ENCODE data around the gene GSTK1. TPM values are rescaled to one million over a fixed set of nuclear protein-coding genes. Genes with fewer than 3 reads are reported as not detected.
"Not testable (repeated sequence)": the region's sequence is repeated elsewhere in the genome, so short reads cannot be mapped to it uniquely, and the experiment has no call there.

Gene GSTK1
- total RNA-seq: 60.6 and 69.9 TPM in 2 replicates

DNA sequence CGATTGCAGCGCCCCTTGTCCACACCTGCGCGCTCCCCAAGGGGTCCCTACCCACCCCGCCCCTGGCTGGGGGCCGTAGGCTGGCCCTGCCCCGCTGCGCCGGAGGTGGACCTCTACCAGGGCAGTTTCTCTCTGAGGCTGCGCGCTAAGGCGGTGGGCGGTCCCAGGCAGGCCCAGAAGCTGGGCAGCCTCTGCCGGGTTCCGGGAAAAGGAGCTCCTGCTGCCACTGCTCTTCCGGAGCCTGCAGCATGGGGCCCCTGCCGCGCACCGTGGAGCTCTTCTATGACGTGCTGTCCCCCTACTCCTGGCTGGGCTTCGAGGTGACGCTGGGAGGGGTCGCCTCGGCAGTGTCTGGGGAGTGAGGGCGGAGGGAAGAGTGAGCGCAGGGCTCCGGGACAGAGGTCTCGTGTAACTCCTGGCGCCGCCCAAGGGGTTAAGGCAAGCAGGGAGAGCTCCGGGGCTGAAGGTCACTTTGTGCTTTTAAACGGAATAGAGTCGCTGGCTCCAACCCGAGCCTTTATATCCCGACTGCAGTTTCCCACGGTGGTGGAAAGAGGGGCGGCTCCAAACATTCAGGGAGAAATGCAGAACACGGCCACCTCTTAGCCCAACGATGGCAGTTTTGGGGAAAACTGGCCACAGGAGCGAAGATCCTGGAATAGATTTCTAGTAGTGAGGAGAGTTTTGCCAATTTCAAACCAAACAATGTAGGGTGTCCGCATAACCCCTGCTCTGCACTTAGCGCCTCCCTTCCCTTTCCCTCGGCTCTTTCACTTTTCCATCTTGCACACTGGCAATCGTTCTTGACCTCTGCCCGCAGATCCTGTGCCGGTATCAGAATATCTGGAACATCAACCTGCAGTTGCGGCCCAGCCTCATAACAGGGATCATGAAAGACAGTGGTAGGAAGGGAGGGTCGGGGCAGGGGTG, at the start of gene GSTK1:
Gene GSTK1, plus strand, starts transcription at position 176 of the 930 bp plus-strand sequence. Its CDS starts 73 bp downstream, at position 249.
- DNase-seq (ENCODE audit: low read depth): peak; percentile 53
- TF ChIP-seq, protein P1, sequence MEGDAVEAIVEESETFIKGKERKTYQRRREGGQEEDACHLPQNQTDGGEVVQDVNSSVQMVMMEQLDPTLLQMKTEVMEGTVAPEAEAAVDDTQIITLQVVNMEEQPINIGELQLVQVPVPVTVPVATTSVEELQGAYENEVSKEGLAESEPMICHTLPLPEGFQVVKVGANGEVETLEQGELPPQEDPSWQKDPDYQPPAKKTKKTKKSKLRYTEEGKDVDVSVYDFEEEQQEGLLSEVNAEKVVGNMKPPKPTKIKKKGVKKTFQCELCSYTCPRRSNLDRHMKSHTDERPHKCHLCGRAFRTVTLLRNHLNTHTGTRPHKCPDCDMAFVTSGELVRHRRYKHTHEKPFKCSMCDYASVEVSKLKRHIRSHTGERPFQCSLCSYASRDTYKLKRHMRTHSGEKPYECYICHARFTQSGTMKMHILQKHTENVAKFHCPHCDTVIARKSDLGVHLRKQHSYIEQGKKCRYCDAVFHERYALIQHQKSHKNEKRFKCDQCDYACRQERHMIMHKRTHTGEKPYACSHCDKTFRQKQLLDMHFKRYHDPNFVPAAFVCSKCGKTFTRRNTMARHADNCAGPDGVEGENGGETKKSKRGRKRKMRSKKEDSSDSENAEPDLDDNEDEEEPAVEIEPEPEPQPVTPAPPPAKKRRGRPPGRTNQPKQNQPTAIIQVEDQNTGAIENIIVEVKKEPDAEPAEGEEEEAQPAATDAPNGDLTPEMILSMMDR (IDR thresholded peaks at IDR 0.05; ENCODE audit: insufficient read depth, low read length, severe bottlenecking): no peak
- H3K27me3 ChIP-seq (ENCODE audit: control insufficient read depth, insufficient read depth, low read length): no peaks in the 10 kb centered on the region
- H3K4me3 ChIP-seq (ENCODE audit: low read depth, low read length): peak within 1 kb of the TSS; percentile 66
- H3K36me3 ChIP-seq (ENCODE audit: control insufficient read depth, insufficient read depth, low read length): peaks cover 12% of the 10 kb centered on the region
- no peak for FAIRE-seq

DNA sequence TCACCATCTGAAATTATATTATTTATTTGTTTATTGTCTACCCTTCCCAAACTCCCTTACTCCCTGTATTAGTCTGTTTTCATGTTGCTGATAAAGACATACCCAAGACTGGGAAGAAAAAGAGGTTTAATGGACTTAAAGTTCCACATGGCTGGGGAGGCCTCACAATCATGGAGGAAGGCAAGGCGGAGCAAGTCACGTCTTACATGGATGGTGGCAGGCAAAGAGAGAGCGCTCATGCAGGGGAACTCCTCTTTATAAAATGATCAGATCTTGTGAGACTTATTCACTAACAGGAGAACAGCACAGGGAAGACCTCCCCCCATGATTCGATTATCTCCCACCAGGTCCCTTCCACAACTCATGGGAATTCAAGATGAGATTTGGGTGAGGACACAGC, 49.8 kb upstream of the GSTK1 start:
- H3K4me3 ChIP-seq (ENCODE audit: low read depth, low read length); DNase-seq (ENCODE audit: low read depth); H3K27me3 ChIP-seq (ENCODE audit: control insufficient read depth, insufficient read depth, low read length); H3K36me3 ChIP-seq (ENCODE audit: control insufficient read depth, insufficient read depth, low read length); FAIRE-seq: not testable (repeated sequence)

DNA sequence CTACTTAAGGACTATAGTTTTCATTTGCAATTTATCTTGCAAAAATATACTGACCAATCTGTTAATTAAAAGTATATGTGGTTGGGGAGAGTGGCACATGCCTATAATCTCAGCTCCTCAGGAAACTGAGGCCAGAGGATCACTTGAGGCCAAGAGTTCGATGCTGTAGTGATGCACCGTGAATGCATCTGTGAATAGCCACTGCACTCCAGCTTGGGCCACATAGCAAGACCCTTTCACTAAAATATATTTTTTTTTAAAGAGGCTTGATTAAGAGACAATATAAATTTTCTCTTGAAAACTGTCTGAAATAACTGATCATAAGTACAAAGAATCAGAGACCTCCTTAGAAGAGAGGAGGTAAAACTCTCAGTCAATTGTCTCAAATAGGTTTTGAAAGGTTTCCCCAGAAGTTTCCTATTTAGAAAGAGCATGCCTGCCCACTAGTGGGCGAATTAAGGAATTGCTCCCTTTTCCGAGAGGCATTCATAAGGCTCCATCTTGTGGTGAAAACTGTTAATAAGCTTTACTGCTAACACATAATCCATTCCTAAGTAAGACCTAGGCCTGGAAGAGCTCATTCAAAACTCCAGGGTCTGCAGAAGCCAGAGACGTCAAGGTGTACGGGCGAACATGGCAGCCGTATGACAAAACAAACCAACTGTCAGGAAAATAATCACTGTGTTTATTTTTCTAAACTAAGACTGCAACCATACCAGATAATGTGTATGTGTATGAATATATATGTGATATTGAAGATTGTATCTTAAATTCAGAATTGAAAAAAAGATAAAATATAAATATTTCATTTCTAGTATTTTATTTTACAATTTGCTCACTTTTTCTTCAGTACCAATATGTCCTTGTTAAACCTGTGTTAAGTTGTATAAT, 48.2 kb upstream of the GSTK1 start:
- FAIRE-seq (no peak), DNase-seq (ENCODE audit: low read depth) (peak; percentile 81)
- Histone ChIP-seq H3K4me3 (ENCODE audit: low read depth, low read length) (no peak overlapping the region), H3K27me3 (ENCODE audit: control insufficient read depth, insufficient read depth, low read length) (no peaks in the 10 kb centered on the region), H3K36me3 (ENCODE audit: control insufficient read depth, insufficient read depth, low read length) (no peaks in the 10 kb centered on the region)
- TF ChIP-seq, protein P1 (IDR thresholded peaks at IDR 0.05; ENCODE audit: insufficient read depth, low read length, severe bottlenecking): peak; percentile 97

DNA sequence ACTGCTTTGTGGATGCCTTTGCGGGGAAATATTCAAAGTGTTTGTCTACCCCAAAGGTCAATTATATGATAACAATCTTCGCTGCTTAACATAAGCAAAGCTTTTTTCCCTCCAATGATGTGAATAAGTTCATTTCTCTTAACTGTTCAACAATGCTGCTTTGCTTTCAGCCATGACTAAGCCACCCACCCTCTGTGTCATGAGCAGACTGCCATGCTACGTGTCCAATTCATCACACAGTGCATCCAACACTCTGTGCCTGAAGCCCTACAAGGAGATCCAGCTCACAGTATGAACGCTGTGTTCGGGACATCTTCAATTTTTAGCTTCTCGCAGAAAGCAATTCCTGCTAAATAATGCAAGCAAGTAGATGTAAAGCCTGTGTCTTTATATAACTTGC, 47.1 kb upstream of the GSTK1 start:
- Histone ChIP-seq H3K27me3 (ENCODE audit: control insufficient read depth, insufficient read depth, low read length) (no peaks in the 10 kb centered on the region), H3K4me3 (ENCODE audit: low read depth, low read length) (no peak overlapping the region), H3K36me3 (ENCODE audit: control insufficient read depth, insufficient read depth, low read length) (no peaks in the 10 kb centered on the region)
- FAIRE-seq (no peak), DNase-seq (ENCODE audit: low read depth) (peak; percentile 58)
- TF ChIP-seq, protein P1 (IDR thresholded peaks at IDR 0.05; ENCODE audit: insufficient read depth, low read length, severe bottlenecking): no peak

DNA sequence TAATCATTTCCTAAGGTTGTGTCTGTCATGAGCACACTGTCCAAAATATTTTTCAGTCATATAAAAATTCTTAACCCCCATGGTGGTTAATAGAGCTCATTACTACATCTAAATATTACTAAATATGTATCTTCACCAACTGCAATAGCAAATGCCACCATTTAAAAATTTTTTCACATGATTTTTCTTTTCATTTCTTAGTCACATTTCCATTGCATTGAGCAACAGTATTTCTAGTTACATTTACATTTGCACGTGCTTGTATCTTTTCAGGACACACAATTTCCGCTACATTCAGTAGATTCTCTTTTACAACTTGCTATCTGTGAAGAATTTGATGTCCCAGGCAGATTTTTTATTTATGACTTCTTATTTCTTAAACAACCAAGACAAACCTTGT, 46.6 kb upstream of the GSTK1 start:
- TF ChIP-seq, protein P1 (IDR thresholded peaks at IDR 0.05; ENCODE audit: insufficient read depth, low read length, severe bottlenecking): no peak
- no peaks in the 10 kb centered on the region for H3K27me3 ChIP-seq (ENCODE audit: control insufficient read depth, insufficient read depth, low read length)
- FAIRE-seq: no peak
- no peak overlapping the region for H3K4me3 ChIP-seq (ENCODE audit: low read depth, low read length)
- no peak for DNase-seq (ENCODE audit: low read depth)
- H3K36me3 ChIP-seq (ENCODE audit: control insufficient read depth, insufficient read depth, low read length): no peaks in the 10 kb centered on the region

DNA sequence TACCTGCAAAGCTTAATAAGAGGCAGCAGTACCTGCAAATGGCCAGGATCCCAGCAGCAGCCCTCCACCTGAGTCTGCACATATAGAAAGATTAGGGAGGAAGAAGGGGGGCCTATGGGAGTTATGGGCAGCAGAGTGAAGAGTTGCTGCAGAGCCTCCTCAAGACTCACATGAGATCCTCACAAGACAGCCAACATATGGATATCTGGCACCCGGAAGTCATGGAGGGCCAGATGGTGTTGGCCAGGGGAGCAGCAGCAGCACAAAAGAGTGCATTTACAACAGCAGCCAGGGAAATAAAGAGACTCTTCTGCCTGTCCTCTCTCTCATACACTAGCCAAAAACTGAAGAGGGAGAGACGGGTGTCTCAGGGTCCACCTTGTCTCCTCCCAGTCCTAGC, 45.4 kb upstream of the GSTK1 start:
- DNase-seq (ENCODE audit: low read depth) (no peak), FAIRE-seq (no peak)
- Histone ChIP-seq H3K4me3 (ENCODE audit: low read depth, low read length) (no peak overlapping the region), H3K27me3 (ENCODE audit: control insufficient read depth, insufficient read depth, low read length) (peaks cover 1% of the 10 kb centered on the region), H3K36me3 (ENCODE audit: control insufficient read depth, insufficient read depth, low read length) (no peaks in the 10 kb centered on the region)
- TF ChIP-seq, protein P1 (IDR thresholded peaks at IDR 0.05; ENCODE audit: insufficient read depth, low read length, severe bottlenecking): no peak

All from bronchial epithelial cell (primary cell).